BJ (cell line): ENCODE results near the gene ETF1. TPM values are rescaled to one million over a fixed set of nuclear protein-coding genes. Genes with fewer than 3 reads are reported as not detected.

Source experiments
- CTCF ChIA-PET: fragments of 350-600 bp; formaldehyde crosslinking; extraction: SDS; loops from one replicate; lab custom pipeline; 2021; ENCODE audit warnings: antibody characterized with exemption, inconsistent platforms; lab: Yijun Ruan, JAX
- POLR2A ChIA-PET: fragments of 300-600 bp; sonication (Branson Sonifier 250); formaldehyde crosslinking; extraction: SDS; loops from one replicate; lab custom pipeline; 2021; ENCODE audit warnings: antibody characterized with exemption; lab: Charles Lee
- DNase-seq: peaks from one replicate; pipeline ENCODE4 v3.0.0-alpha.2; 2011; ENCODE audit warnings: low read depth
- H3K27me3 ChIP-seq: 2 replicates; pipeline ENCODE4 v1.6.0; 2011; ENCODE audit warnings: low read length; ENCODE audit not compliant: control insufficient read depth, insufficient read depth
- H3K36me3 ChIP-seq: 2 replicates; pipeline ENCODE4 v1.5.1; 2011; ENCODE audit warnings: low read length; ENCODE audit not compliant: control insufficient read depth, insufficient read depth
- H3K4me3 ChIP-seq: 2 replicates; pipeline ENCODE4 v1.5.1; 2011; ENCODE audit warnings: low read depth, mild to moderate bottlenecking, control low read depth, low read length
- CTCF ChIP-seq: IDR thresholded peaks from 2 replicates; pipeline ENCODE4 v1.5.1; 2011; ENCODE audit warnings: low read depth, mild to moderate bottlenecking, control low read depth, inconsistent platforms, low read length, moderate library complexity; ENCODE audit not compliant: insufficient read depth
- polyA plus RNA-seq: library from polyadenylated mRNA; depleted of rRNA; stranded (reverse); fragments of >200 nt; gene quantifications from 2 replicates; pipeline ENCODE4 v1.2.3, GENCODE V29; 2011

ETF1 gene
- polyA plus RNA-seq, 1 experiment = 52.4 TPM

- no peak for DNase-seq
- Histone ChIP-seq H3K4me3 (peak overlapping the region; percentile 84), H3K36me3 (peaks cover 8% of the 10 kb centered on the region), H3K27me3 (no peaks in the 10 kb centered on the region)
- POLR2A ChIA-PET = interaction anchor here (1.0 kb wide), 1 partner anchor 75 kb away, joined by 3 read pairs; the partner anchor contains the start of gene ETF1
- CTCF ChIA-PET = no interaction called here
- TF ChIP-seq CTCF = no peak
Observed at GRCh38 chr5:138468133-138468965, 74.7 kb downstream of the ETF1 start.

- no peak for TF ChIP-seq CTCF
- no peak for DNase-seq
- CTCF ChIA-PET = interaction anchor here (0.7 to 11.1 kb wide), 3 partner anchors 18 to 380 kb away, joined by 3 to 101 read pairs (median 99); no protein-coding TSS in a partner anchor
- POLR2A ChIA-PET = no interaction called here
- Histone ChIP-seq H3K4me3 (peak overlapping the region; percentile 84), H3K27me3 (no peaks in the 10 kb centered on the region), H3K36me3 (peaks cover 8% of the 10 kb centered on the region)
Observed at GRCh38 chr5:138467711-138468132, 75.3 kb downstream of the ETF1 start.

- TF ChIP-seq CTCF = no peak
- Histone ChIP-seq H3K36me3 (peaks cover 8% of the 10 kb centered on the region), H3K4me3 (peak overlapping the region; percentile 84), H3K27me3 (no peaks in the 10 kb centered on the region)
- no peak for DNase-seq
- ChIA-PET CTCF (interaction anchor here (0.7 to 11.1 kb wide), 4 partner anchors 17 to 381 kb away, joined by 3 to 101 read pairs (median 63); no protein-coding TSS in a partner anchor), POLR2A (interaction anchor here (0.7 kb wide), 1 partner anchor 60 kb away, joined by 3 read pairs; no protein-coding TSS in a partner anchor)
Observed at GRCh38 chr5:138466900-138467710, 75.9 kb downstream of the ETF1 start.

- Histone ChIP-seq H3K27me3 (no peaks in the 10 kb centered on the region), H3K4me3 (peak overlapping the region; percentile 84), H3K36me3 (peaks cover 8% of the 10 kb centered on the region)
- DNase-seq = no peak
- ChIA-PET CTCF (interaction anchor here (2.0 to 11.1 kb wide), 4 partner anchors 16 to 81 kb away, joined by 12 to 101 read pairs (median 63); no protein-coding TSS in a partner anchor), POLR2A (interaction anchor here (0.6 to 2.2 kb wide), 2 partner anchors 21 to 77 kb away, joined by 4 to 6 read pairs; partner anchors contain the start of gene ETF1)
- no peak for TF ChIP-seq CTCF
Observed at GRCh38 chr5:138466125-138466899, 76.7 kb downstream of the ETF1 start.
